HG03135 (cell line): ENCODE results near the gene CASKIN1.
"Not testable (repeated sequence)": the region's sequence is repeated elsewhere in the genome, so short reads cannot be mapped to it uniquely, and the experiment has no call there.

Experiments
- ATAC-seq: cut with Tn5 transposase; IDR thresholded peaks from one replicate; pipeline ENCODE4 v1.9.1; 2021; ENCODE audit warnings: mild to moderate bottlenecking, moderate library complexity; ENCODE audit not compliant: unreplicated experiment

CASKIN1 gene

GRCh38 chr16:2142942-2143877 is 53.2 kb downstream of the CASKIN1 start:
- no peak for ATAC-seq

GRCh38 chr16:2135770-2136490 is 60.5 kb downstream of the CASKIN1 start, which contains the start of gene PKD1:
Gene PKD1, minus strand, starts transcription at chr16:2135898. Its CDS starts 209 bp downstream, at chr16:2135689.
- not testable (repeated sequence) for ATAC-seq

GRCh38 chr16:2135071-2135470 is 61.3 kb downstream of the CASKIN1 start:
- not testable (repeated sequence) for ATAC-seq

GRCh38 chr16:2133797-2134196 is 62.6 kb downstream of the CASKIN1 start:
- ATAC-seq, result not testable (repeated sequence)

GRCh38 chr16:2129890-2130447 is 66.4 kb downstream of the CASKIN1 start:
- ATAC-seq, result not testable (repeated sequence)

- ATAC-seq, result not testable (repeated sequence)
Measured at GRCh38 chr16:2129251-2129650, 67.2 kb downstream of the CASKIN1 start.

- not testable (repeated sequence) for ATAC-seq
Measured at GRCh38 chr16:2127630-2128280, 68.7 kb downstream of the CASKIN1 start.
